Measurements from ENCODE around the gene KDM4D. TPM values are rescaled to one million over a fixed set of nuclear protein-coding genes. Genes with fewer than 3 reads are reported as not detected.

The KDM4D gene
- total and polyA plus RNA-seq, 2 of the 8 experiments (the other 6 are each of a cell fraction or from before 2014, with no cell fraction given): 1.5 to 4.5 TPM

GRCh38 chr11:95042906-95043305 lies 69.4 kb downstream of the KDM4D start:
- Histone ChIP-seq H2BK120ac (replicated peaks; ENCODE audit: low read depth, low read length) (no peak overlapping the region), H3K23ac (ENCODE audit: insufficient read length) (no peak overlapping the region), H2AK5ac (ENCODE audit: low read depth, low read length) (no peak overlapping the region), H3K23me2 (ENCODE audit: low read depth, low read length) (no peaks in the 10 kb centered on the region), H4K20me1 (replicated peaks in 1 of 2; ENCODE audit: control insufficient read depth in 1 of 2, insufficient read depth in 2 of 2, low read length in 2 of 2) (no peaks in the 10 kb centered on the region), H4K5ac (ENCODE audit: insufficient read length, low read depth, low read length) (no peak overlapping the region), H3K4ac (replicated peaks; ENCODE audit: insufficient read length, low read depth, low read length) (no peak overlapping the region), H3K9ac (replicated peaks in 1 of 4; ENCODE audit: extremely low read depth in 1 of 4, low read depth in 3 of 4, low read length in 3 of 4) (no peak overlapping the region), H3K27me3 (replicated peaks in 1 of 4; ENCODE audit: control insufficient read depth in 3 of 4, extremely low read depth in 1 of 4, insufficient read depth in 3 of 4, low read length in 3 of 4) (no peaks in the 10 kb centered on the region; a peak in 1 of 7 replicates), H3K18ac (ENCODE audit: extremely low read depth, low read length) (no peak overlapping the region), H2BK20ac (ENCODE audit: low read length) (no peak overlapping the region), H4K8ac (ENCODE audit: extremely low read depth, insufficient read depth, low read length) (no peak overlapping the region), H4K91ac (replicated peaks; ENCODE audit: insufficient read length, low read length) (no peak overlapping the region), H2AFZ (ENCODE audit: low read length) (no peak overlapping the region; the same call in 1 of the 2 replicates), H3K56ac (replicated peaks; ENCODE audit: insufficient read length, low read depth, low read length) (no peak overlapping the region), H3K79me1 (ENCODE audit: low read depth, low read length) (no peaks in the 10 kb centered on the region), H3K4me3 (ENCODE audit: extremely low read depth in 1 of 4, insufficient read depth in 2 of 4, low read depth in 3 of 4, low read length in 4 of 4) (no peak overlapping the region), H3K79me2 (ENCODE audit: control insufficient read depth in 1 of 2, insufficient read depth in 2 of 2, low read length in 2 of 2) (no peaks in the 10 kb centered on the region), H3K36me3 (ENCODE audit: control insufficient read depth in 2 of 4, insufficient read depth in 4 of 4, low read length in 3 of 4) (no peaks in the 10 kb centered on the region), H3K4me1 (replicated peaks in 1 of 4; ENCODE audit: control insufficient read depth in 3 of 4, insufficient read depth in 4 of 4, low read length in 3 of 4) (no peaks in the 10 kb centered on the region), H3K27ac (ENCODE audit: low read depth, low read length) (no peak overlapping the region), H2BK15ac (ENCODE audit: low read length) (no peak overlapping the region), H3K9me3 (ENCODE audit: insufficient read depth in 2 of 2, low read depth in 1 of 2, low read length in 1 of 2) (no peaks in the 10 kb centered on the region; a peak in 1 of 4 replicates), H2BK5ac (ENCODE audit: low read depth, low read length) (no peak overlapping the region), H3K14ac (ENCODE audit: insufficient read length) (no peak overlapping the region), H2BK12ac (ENCODE audit: low read depth, low read length) (no peak overlapping the region), H3K4me2 (ENCODE audit: insufficient read depth in 1 of 2, low read depth in 2 of 2, low read length in 2 of 2) (no peak overlapping the region)
- CTCF ChIA-PET (ENCODE audit: partially characterized antibody): no interaction called here
- 97% methylated on average over 3 of the region's 3 CpGs; no CpG with 5 or more reads in 1 of the 2 experiments for WGBS, 2 experiments (ENCODE audit: extremely low coverage in 1 of 2, insufficient coverage in 1 of 2, insufficient read length in 1 of 2, insufficient replicate concordance in 2 of 2, low coverage in 1 of 2, low lambda C conversion rate in 2 of 2, missing lambda C conversion rate in 1 of 2)
- POLR2A ChIA-PET (ENCODE audit: partially characterized antibody): no interaction called here
- no peak for FAIRE-seq
- DNase-seq (ENCODE audit: low read depth in 1 of 2, low spot score in 2 of 2): no peak
- TF ChIP-seq POLR2A (IDR thresholded peaks at IDR 0.05; ENCODE audit: control extremely low read depth in 1 of 2, low read depth in 2 of 2, low read length in 2 of 2): no peak
- TF ChIP-seq JUN (IDR thresholded peaks at IDR 0.05; ENCODE audit: low read depth, low read length): no peak
- TF ChIP-seq JUND (IDR thresholded peaks at IDR 0.05; ENCODE audit: low read length): no peak
- no peak for TF ChIP-seq SP1 (IDR thresholded peaks at IDR 0.05; ENCODE audit: low read depth, low read length)
- TF ChIP-seq NANOG (IDR thresholded peaks at IDR 0.05; ENCODE audit: insufficient read depth, low read depth, low read length, poor library complexity, severe bottlenecking): no peak
- no peak for TF ChIP-seq ZNF274 (IDR thresholded peaks at IDR 0.05; ENCODE audit: borderline replicate concordance, extremely low read depth, low read length)
- TF ChIP-seq, protein P1, sequence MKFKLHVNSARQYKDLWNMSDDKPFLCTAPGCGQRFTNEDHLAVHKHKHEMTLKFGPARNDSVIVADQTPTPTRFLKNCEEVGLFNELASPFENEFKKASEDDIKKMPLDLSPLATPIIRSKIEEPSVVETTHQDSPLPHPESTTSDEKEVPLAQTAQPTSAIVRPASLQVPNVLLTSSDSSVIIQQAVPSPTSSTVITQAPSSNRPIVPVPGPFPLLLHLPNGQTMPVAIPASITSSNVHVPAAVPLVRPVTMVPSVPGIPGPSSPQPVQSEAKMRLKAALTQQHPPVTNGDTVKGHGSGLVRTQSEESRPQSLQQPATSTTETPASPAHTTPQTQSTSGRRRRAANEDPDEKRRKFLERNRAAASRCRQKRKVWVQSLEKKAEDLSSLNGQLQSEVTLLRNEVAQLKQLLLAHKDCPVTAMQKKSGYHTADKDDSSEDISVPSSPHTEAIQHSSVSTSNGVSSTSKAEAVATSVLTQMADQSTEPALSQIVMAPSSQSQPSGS (IDR thresholded peaks at IDR 0.05; ENCODE audit: low read length): no peak
- TF ChIP-seq TCF12 (IDR thresholded peaks at IDR 0.05; ENCODE audit: low read depth, low read length): no peak
- TF ChIP-seq CHD2 (IDR thresholded peaks at IDR 0.05; ENCODE audit: low read length): no peak
- TF ChIP-seq SP2 (IDR thresholded peaks at IDR 0.05; ENCODE audit: low read length): no peak
- no peak for TF ChIP-seq NRF1 (IDR thresholded peaks at IDR 0.05; ENCODE audit: low read depth, low read length)
- TF ChIP-seq HDAC6 (IDR thresholded peaks at IDR 0.05; ENCODE audit: low read depth, low read length): no peak

Data from H1 (cell line).